ENCODE measurements around the gene MIEF2. TPM values are rescaled to one million over a fixed set of nuclear protein-coding genes. Genes with fewer than 3 reads are reported as not detected.

The MIEF2 gene
- total and polyA plus RNA-seq, 2 donors (not counting 1 experiment from before 2014, with no cell fraction given), result 13.3 to 18.7 TPM

- Histone ChIP-seq H3K4me3 (ENCODE audit: control extremely low read depth in 1 of 5, extremely low read depth in 1 of 5, insufficient read depth in 1 of 5, low read depth in 2 of 5, low read length in 4 of 5) (no peak overlapping the region), H3K27me3 (replicated peaks in 1 of 4; ENCODE audit: control extremely low read depth in 1 of 4, control insufficient read depth in 3 of 4, insufficient read depth in 4 of 4, low read length in 3 of 4) (no peaks in the 10 kb centered on the region), H3K9ac (ENCODE audit: low read length) (no peak overlapping the region), H2AFZ (ENCODE audit: insufficient read depth, low read depth, low read length, poor library complexity, severe bottlenecking) (no peak overlapping the region), H3K27ac (ENCODE audit: low read length in 2 of 2) (no peak overlapping the region), H3K79me2 (ENCODE audit: control insufficient read depth, insufficient read depth, low read length) (peaks cover 39% of the 10 kb centered on the region), H3K36me3 (replicated peaks in 1 of 2; ENCODE audit: control extremely low read depth in 1 of 2, control insufficient read depth in 1 of 2, extremely low read depth in 1 of 2, insufficient read depth in 2 of 2, low read length in 1 of 2) (peaks cover 0 to 64% of the 10 kb centered on the region in 2 experiments), H4K20me1 (ENCODE audit: control insufficient read depth, insufficient read depth, low read length, poor library complexity, severe bottlenecking) (peaks cover 45% of the 10 kb centered on the region), H3K4me2 (replicated peaks; ENCODE audit: low read depth, low read length, poor library complexity, severe bottlenecking) (no peak overlapping the region), H3K9me3 (ENCODE audit: control extremely low read depth in 1 of 3, control insufficient read depth in 2 of 3, insufficient read depth in 1 of 3, low read length in 2 of 3) (no peaks in the 10 kb centered on the region), H3K4me1 (ENCODE audit: control insufficient read depth in 2 of 2, insufficient read depth in 2 of 2, low read length in 2 of 2) (peaks cover 15 to 20% of the 10 kb centered on the region in 2 donors)
- peaks cover 18% of the 10 kb centered on the region for H3K4me1 Mint-ChIP-seq
- POLR2A ChIA-PET, result no interaction called here
- H3K27ac Mint-ChIP-seq, result no peak overlapping the region
- DNase-seq, result no peak
- CTCF ChIA-PET, result no interaction called here
- no peaks in the 10 kb centered on the region for H3K9me3 Mint-ChIP-seq (ENCODE audit: insufficient read depth)
- 93% methylated on average over 26 of the region's 27 CpGs for WGBS (ENCODE audit: insufficient coverage)
- no peak for TF ChIP-seq EZH2 (IDR thresholded peaks at IDR 0.05; ENCODE audit: borderline replicate concordance, insufficient read depth, low read depth, low read length, poor library complexity, severe bottlenecking)
- TF ChIP-seq, protein P1, sequence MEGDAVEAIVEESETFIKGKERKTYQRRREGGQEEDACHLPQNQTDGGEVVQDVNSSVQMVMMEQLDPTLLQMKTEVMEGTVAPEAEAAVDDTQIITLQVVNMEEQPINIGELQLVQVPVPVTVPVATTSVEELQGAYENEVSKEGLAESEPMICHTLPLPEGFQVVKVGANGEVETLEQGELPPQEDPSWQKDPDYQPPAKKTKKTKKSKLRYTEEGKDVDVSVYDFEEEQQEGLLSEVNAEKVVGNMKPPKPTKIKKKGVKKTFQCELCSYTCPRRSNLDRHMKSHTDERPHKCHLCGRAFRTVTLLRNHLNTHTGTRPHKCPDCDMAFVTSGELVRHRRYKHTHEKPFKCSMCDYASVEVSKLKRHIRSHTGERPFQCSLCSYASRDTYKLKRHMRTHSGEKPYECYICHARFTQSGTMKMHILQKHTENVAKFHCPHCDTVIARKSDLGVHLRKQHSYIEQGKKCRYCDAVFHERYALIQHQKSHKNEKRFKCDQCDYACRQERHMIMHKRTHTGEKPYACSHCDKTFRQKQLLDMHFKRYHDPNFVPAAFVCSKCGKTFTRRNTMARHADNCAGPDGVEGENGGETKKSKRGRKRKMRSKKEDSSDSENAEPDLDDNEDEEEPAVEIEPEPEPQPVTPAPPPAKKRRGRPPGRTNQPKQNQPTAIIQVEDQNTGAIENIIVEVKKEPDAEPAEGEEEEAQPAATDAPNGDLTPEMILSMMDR (IDR thresholded peaks at IDR 0.05), result no peak
- no peak overlapping the region for H3K4me3 Mint-ChIP-seq
- no peak for ATAC-seq (ENCODE audit: low read depth)
- no peaks in the 10 kb centered on the region for H3K27me3 Mint-ChIP-seq
- intact Hi-C loops (cut with micrococcal nuclease), result no loop called here
These were observed 6.3 kb upstream of the MIEF2 start for GRCh38 chr17:18253947-18254821.

Measured in B cell (primary cell).